Measurements from ENCODE around the gene LRFN2.

DNA sequence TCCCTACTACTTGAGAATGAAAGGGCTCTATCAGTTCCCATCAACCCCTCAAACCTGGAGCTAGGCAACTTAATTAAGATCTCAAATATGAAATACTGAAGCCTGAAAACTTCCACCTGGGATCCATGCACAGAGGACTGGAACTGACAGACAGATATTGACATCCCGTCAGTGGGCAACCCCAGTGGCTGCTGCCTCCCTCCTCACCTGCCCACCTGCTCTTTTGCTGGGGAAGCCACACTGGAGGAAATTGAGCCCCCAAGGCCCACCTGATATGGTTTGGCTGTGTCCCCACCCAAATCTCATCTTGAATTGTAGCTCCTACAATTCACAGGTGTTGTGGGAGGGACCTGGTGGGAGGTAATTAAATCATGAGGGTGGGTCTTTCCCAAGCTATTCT lies 192.8 kb downstream of the LRFN2 start:
- TF ChIP-seq, protein P1, sequence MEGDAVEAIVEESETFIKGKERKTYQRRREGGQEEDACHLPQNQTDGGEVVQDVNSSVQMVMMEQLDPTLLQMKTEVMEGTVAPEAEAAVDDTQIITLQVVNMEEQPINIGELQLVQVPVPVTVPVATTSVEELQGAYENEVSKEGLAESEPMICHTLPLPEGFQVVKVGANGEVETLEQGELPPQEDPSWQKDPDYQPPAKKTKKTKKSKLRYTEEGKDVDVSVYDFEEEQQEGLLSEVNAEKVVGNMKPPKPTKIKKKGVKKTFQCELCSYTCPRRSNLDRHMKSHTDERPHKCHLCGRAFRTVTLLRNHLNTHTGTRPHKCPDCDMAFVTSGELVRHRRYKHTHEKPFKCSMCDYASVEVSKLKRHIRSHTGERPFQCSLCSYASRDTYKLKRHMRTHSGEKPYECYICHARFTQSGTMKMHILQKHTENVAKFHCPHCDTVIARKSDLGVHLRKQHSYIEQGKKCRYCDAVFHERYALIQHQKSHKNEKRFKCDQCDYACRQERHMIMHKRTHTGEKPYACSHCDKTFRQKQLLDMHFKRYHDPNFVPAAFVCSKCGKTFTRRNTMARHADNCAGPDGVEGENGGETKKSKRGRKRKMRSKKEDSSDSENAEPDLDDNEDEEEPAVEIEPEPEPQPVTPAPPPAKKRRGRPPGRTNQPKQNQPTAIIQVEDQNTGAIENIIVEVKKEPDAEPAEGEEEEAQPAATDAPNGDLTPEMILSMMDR (IDR thresholded peaks at IDR 0.05; ENCODE audit: poor library complexity) = no peak
- no peak for TF ChIP-seq EZH2 (IDR thresholded peaks at IDR 0.05; ENCODE audit: borderline replicate concordance)

Measured in hepatocyte (in vitro differentiated cells).